ENCODE measurements around the gene TBL1X. TPM values are rescaled to one million over a fixed set of nuclear protein-coding genes. Genes with fewer than 3 reads are reported as not detected.
A peak's percentile ranks its signal among the peaks of the same experiment; 100 is the strongest.

The TBL1X gene
- total RNA-seq, 1 donor from 2014 or later, result 26.4 TPM

- Mint-ChIP-seq H3K4me1 (ENCODE audit: low read depth, unreplicated experiment) (no peaks in the 10 kb centered on the region), H3K27me3 (ENCODE audit: low read depth, unreplicated experiment) (no peaks in the 10 kb centered on the region), H3K27ac (ENCODE audit: unreplicated experiment) (no peak overlapping the region), H3K4me3 (ENCODE audit: unreplicated experiment) (no peak overlapping the region), H3K36me3 (ENCODE audit: low read depth, unreplicated experiment) (no peaks in the 10 kb centered on the region), H3K9me3 (ENCODE audit: unreplicated experiment) (no peaks in the 10 kb centered on the region)
- no peaks in the 10 kb centered on the region for H4K20me1 ChIP-seq (ENCODE audit: insufficient read depth, low read length)
- TF ChIP-seq CTCF (IDR thresholded peaks at IDR 0.05; ENCODE audit: insufficient read depth, low read depth, low read length) (no peak), EZH2 (IDR thresholded peaks at IDR 0.05; ENCODE audit: insufficient read depth, low read length) (no peak)
- no peak for DNase-seq (ENCODE audit: low read depth)
- no peak overlapping the region for H3K4me3 ChIP-seq (ENCODE audit: insufficient read depth, low read depth, low read length)
- no peak for FAIRE-seq
- no peak overlapping the region for H3K4me2 ChIP-seq (ENCODE audit: low read length)
- H3K27ac ChIP-seq (ENCODE audit: low read depth, low read length), result no peak overlapping the region
- no peak overlapping the region for H3K9ac ChIP-seq (ENCODE audit: low read length)
- H3K36me3 ChIP-seq (ENCODE audit: insufficient read depth, low read length), result no peaks in the 10 kb centered on the region
- no peaks in the 10 kb centered on the region for H3K4me1 ChIP-seq (ENCODE audit: insufficient read depth, low read length)
- H3K9me3 ChIP-seq (ENCODE audit: insufficient read depth, low read depth, low read length), result no peaks in the 10 kb centered on the region
- H2AFZ ChIP-seq (ENCODE audit: low read depth, low read length), result no peak overlapping the region
- H3K79me2 ChIP-seq (ENCODE audit: insufficient read depth, low read length), result no peaks in the 10 kb centered on the region
- no peaks in the 10 kb centered on the region for H3K27me3 ChIP-seq (ENCODE audit: insufficient read depth, low read length)
These were observed 293.3 kb downstream of the TBL1X start for GRCh38 chrX:9758021-9758638.

- TF ChIP-seq EZH2 (IDR thresholded peaks at IDR 0.05; ENCODE audit: insufficient read depth, low read length) (no peak), CTCF (IDR thresholded peaks at IDR 0.05; ENCODE audit: insufficient read depth, low read depth, low read length) (no peak)
- H3K9me3 Mint-ChIP-seq (ENCODE audit: unreplicated experiment), result no peaks in the 10 kb centered on the region
- no peak for FAIRE-seq
These were observed 294.5 kb downstream of the TBL1X start for GRCh38 chrX:9759337-9759736.

GRCh38 chrX:9765072-9765736 is 300.3 kb downstream of the TBL1X start:
- Histone ChIP-seq H3K27me3 (ENCODE audit: insufficient read depth, low read length) (peaks cover 4% of the 10 kb centered on the region), H3K4me2 (ENCODE audit: low read length) (peak overlapping the region; percentile 55), H4K20me1 (ENCODE audit: insufficient read depth, low read length) (no peaks in the 10 kb centered on the region), H3K36me3 (ENCODE audit: insufficient read depth, low read length) (no peaks in the 10 kb centered on the region), H3K27ac (ENCODE audit: low read depth, low read length) (no peak overlapping the region), H3K4me3 (ENCODE audit: insufficient read depth, low read depth, low read length) (no peak overlapping the region), H3K9me3 (ENCODE audit: insufficient read depth, low read depth, low read length) (no peaks in the 10 kb centered on the region), H3K9ac (ENCODE audit: low read length) (no peak overlapping the region), H3K4me1 (ENCODE audit: insufficient read depth, low read length) (no peaks in the 10 kb centered on the region), H3K79me2 (ENCODE audit: insufficient read depth, low read length) (no peaks in the 10 kb centered on the region), H2AFZ (ENCODE audit: low read depth, low read length) (no peak overlapping the region)
- no peaks in the 10 kb centered on the region for H3K36me3 Mint-ChIP-seq (ENCODE audit: low read depth, unreplicated experiment)
- H3K9me3 Mint-ChIP-seq (ENCODE audit: unreplicated experiment), result no peaks in the 10 kb centered on the region
- peak; percentile 47 for TF ChIP-seq EZH2 (IDR thresholded peaks at IDR 0.05; ENCODE audit: insufficient read depth, low read length)
- TF ChIP-seq CTCF (IDR thresholded peaks at IDR 0.05; ENCODE audit: insufficient read depth, low read depth, low read length), result no peak
- DNase-seq (ENCODE audit: low read depth) (no peak), FAIRE-seq (no peak)
- H3K27me3 Mint-ChIP-seq (ENCODE audit: low read depth, unreplicated experiment), result peaks cover 5% of the 10 kb centered on the region
- H3K4me1 Mint-ChIP-seq (ENCODE audit: low read depth, unreplicated experiment), result peaks cover 3% of the 10 kb centered on the region
- H3K4me3 Mint-ChIP-seq (ENCODE audit: unreplicated experiment), result no peak overlapping the region
- H3K27ac Mint-ChIP-seq (ENCODE audit: unreplicated experiment), result no peak overlapping the region

More at GRCh38 chrX:9759337-9759736, 294.5 kb downstream of the TBL1X start:
- no peaks in the 10 kb centered on the region for H3K4me1 Mint-ChIP-seq (ENCODE audit: low read depth, unreplicated experiment)
- no peak overlapping the region for H3K27ac Mint-ChIP-seq (ENCODE audit: unreplicated experiment)
- no peaks in the 10 kb centered on the region for H3K27me3 ChIP-seq (ENCODE audit: insufficient read depth, low read length)
- no peaks in the 10 kb centered on the region for H3K27me3 Mint-ChIP-seq (ENCODE audit: low read depth, unreplicated experiment)
- no peak overlapping the region for H3K27ac ChIP-seq (ENCODE audit: low read depth, low read length)
- no peaks in the 10 kb centered on the region for H3K4me1 ChIP-seq (ENCODE audit: insufficient read depth, low read length)
- H3K79me2 ChIP-seq (ENCODE audit: insufficient read depth, low read length), result no peaks in the 10 kb centered on the region
- H3K9me3 ChIP-seq (ENCODE audit: insufficient read depth, low read depth, low read length), result no peaks in the 10 kb centered on the region
- H3K9ac ChIP-seq (ENCODE audit: low read length), result no peak overlapping the region
- H3K4me3 Mint-ChIP-seq (ENCODE audit: unreplicated experiment), result no peak overlapping the region
- H4K20me1 ChIP-seq (ENCODE audit: insufficient read depth, low read length), result no peaks in the 10 kb centered on the region
- no peak overlapping the region for H3K4me2 ChIP-seq (ENCODE audit: low read length)
- no peaks in the 10 kb centered on the region for H3K36me3 Mint-ChIP-seq (ENCODE audit: low read depth, unreplicated experiment)
- H2AFZ ChIP-seq (ENCODE audit: low read depth, low read length), result no peak overlapping the region
- no peaks in the 10 kb centered on the region for H3K36me3 ChIP-seq (ENCODE audit: insufficient read depth, low read length)
- DNase-seq (ENCODE audit: low read depth), result no peak
- no peak overlapping the region for H3K4me3 ChIP-seq (ENCODE audit: insufficient read depth, low read depth, low read length)

All from astrocyte (in vitro differentiated cells and primary cell).